ENCODE measurements around the gene RBM4. TPM values are rescaled to one million over a fixed set of nuclear protein-coding genes. Genes with fewer than 3 reads are reported as not detected.
A peak's percentile ranks its signal among the peaks of the same experiment; 100 is the strongest.
"Not testable (repeated sequence)": the region's sequence is repeated elsewhere in the genome, so short reads cannot be mapped to it uniquely, and the experiment has no call there.

RBM4 gene
- total RNA-seq, 4 donors from 2014 or later, result 68.6 to 89.6 (median 80.3) TPM

- TF ChIP-seq CTCF (IDR thresholded peaks at IDR 0.05) (no peak), POLR2A (IDR thresholded peaks at IDR 0.05) (no peak)
- 65 to 83% methylated on average over 2 of the region's 2 CpGs for WGBS, 2 donors
- no peak overlapping the region for H3K4me3 ChIP-seq
- no peaks in the 10 kb centered on the region for H3K27me3 ChIP-seq
- intact Hi-C loops (cut with DNase I), result no loop called here
- H3K36me3 ChIP-seq, result peaks cover 9 to 70% (median 13%) of the 10 kb centered on the region in 3 donors
- DNase-seq, result no peak
- no peak overlapping the region for H3K27ac ChIP-seq
- peaks cover 14 to 24% (median 19%) of the 10 kb centered on the region in 3 donors for H3K4me1 ChIP-seq
- no peaks in the 10 kb centered on the region for H3K9me3 ChIP-seq
These were observed 5.6 kb upstream of the RBM4 start for GRCh38 chr11:66632952-66633351.

GRCh38 chr11:66636411-66636810 is 2.1 kb upstream of the RBM4 start:
- no peak for DNase-seq
- intact Hi-C loops (cut with DNase I), result no loop called here
- Histone ChIP-seq H3K27ac (peak overlapping the region in 2 of 4 donors; percentile 39 to 95), H3K36me3 (peaks cover 0 to 54% (median 11%) of the 10 kb centered on the region in 3 donors), H3K9me3 (no peaks in the 10 kb centered on the region), H3K27me3 (no peaks in the 10 kb centered on the region), H3K4me3 (no peak overlapping the region), H3K4me1 (peaks cover 31 to 49% (median 38%) of the 10 kb centered on the region in 3 donors)
- TF ChIP-seq CTCF (IDR thresholded peaks at IDR 0.05) (no peak), POLR2A (IDR thresholded peaks at IDR 0.05) (no peak)
- WGBS, 2 donors, result 38 to 54% methylated on average over 3 of the region's 3 CpGs

- TF ChIP-seq POLR2A (IDR thresholded peaks at IDR 0.05) (no peak), CTCF (IDR thresholded peaks at IDR 0.05) (no peak)
- Histone ChIP-seq H3K36me3 (peaks cover 5 to 57% (median 11%) of the 10 kb centered on the region in 3 donors), H3K4me3 (peak overlapping the region; percentile 60 to 89 (median 84)), H3K27me3 (no peaks in the 10 kb centered on the region), H3K4me1 (peaks cover 39 to 61% (median 50%) of the 10 kb centered on the region in 3 donors), H3K9me3 (no peaks in the 10 kb centered on the region), H3K27ac (peak overlapping the region; percentile 79 to 95 (median 89))
- WGBS, 2 donors, result 41 to 53% methylated on average over 9 to 12 of the region's 12 CpGs
- DNase-seq, result no peak
- intact Hi-C loops (cut with DNase I), result no loop called here
These were observed 836 bp upstream of the RBM4 start for GRCh38 chr11:66637557-66638176.

DNA sequence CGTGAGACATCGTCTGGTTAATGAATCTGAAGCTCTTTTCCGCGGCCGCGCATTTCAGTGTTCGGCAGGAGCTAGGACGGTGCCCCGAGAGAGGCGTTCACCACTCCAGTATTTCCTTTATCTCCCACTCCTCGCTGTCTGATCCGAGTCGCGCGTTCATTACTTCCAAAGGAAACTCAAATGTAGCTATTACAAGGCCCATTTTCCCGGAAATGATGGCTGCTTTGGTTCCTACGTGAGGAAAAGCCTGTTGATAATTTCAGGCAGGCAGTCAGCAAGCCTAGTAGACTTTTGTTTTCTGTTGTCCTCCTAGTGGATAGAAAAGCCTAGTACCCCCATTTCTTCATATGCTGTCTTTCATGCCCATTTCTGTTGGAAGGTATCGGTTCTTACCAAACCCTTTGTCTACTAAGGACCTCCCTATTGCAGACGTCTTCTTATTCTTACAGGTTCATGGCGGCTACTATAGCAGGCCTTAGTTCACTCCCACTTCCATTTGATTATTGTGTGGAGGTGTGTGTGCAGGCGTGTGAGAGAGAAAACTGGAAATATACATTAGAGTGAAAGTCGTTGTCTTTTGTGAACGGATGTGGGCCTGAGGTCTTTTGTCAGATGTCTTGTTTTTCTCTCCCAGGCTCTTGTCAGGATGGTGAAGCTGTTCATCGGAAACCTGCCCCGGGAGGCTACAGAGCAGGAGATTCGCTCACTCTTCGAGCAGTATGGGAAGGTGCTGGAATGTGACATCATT is 737 bp downstream of the RBM4 start:
- Histone ChIP-seq H3K4me3 (peak overlapping the region; percentile 60 to 89 (median 84)), H3K9me3 (no peaks in the 10 kb centered on the region), H3K27ac (peak overlapping the region; percentile 93 to 96 (median 94)), H3K27me3 (no peaks in the 10 kb centered on the region), H3K4me1 (peaks cover 47 to 77% (median 66%) of the 10 kb centered on the region in 3 donors), H3K36me3 (peaks cover 16 to 57% (median 19%) of the 10 kb centered on the region in 3 donors)
- 4% methylated on average over 25 to 26 of the region's 27 CpGs for WGBS, 2 donors
- intact Hi-C loops (cut with DNase I), result no loop called here
- DNase-seq, result no peak
- TF ChIP-seq POLR2A (IDR thresholded peaks at IDR 0.05) (no peak), CTCF (IDR thresholded peaks at IDR 0.05) (peak in 1 of 6 experiments; percentile 20)

DNA sequence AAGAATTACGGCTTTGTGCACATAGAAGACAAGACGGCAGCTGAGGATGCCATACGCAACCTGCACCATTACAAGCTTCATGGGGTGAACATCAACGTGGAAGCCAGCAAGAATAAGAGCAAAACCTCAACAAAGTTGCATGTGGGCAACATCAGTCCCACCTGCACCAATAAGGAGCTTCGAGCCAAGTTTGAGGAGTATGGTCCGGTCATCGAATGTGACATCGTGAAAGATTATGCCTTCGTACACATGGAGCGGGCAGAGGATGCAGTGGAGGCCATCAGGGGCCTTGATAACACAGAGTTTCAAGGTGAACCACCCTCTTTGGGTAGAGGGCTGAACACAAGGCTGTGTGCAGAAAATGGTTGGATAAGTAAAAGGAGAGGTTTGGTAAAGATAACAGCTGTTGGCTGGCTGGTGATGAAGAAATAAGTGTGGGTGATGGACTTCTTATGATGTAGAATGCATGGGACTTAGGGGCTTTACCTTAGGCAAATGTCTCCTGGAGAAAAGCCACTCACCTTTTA is 1.4 kb downstream of the RBM4 start:
- peaks cover 16 to 57% (median 23%) of the 10 kb centered on the region in 3 donors for H3K36me3 ChIP-seq

More for the DNA sequence above, 1.4 kb downstream of the RBM4 start:
- peak overlapping the region in 3 of 4 donors; percentile 93 to 96 (median 95) for H3K27ac ChIP-seq
- DNase-seq; H3K27me3 ChIP-seq; H3K9me3 ChIP-seq; intact Hi-C loops (cut with DNase I): not testable (repeated sequence)
- peaks cover 47 to 83% (median 71%) of the 10 kb centered on the region in 3 donors for H3K4me1 ChIP-seq
- WGBS, 2 donors, result 54 to 61% methylated on average over 9 to 10 of the region's 10 CpGs
- H3K4me3 ChIP-seq, result peak overlapping the region; percentile 60 to 89 (median 84)
